ENCODE data around the gene TMEM263. TPM values are rescaled to one million over a fixed set of nuclear protein-coding genes. Genes with fewer than 3 reads are reported as not detected.

Gene TMEM263
- total and polyA plus RNA-seq, 2 experiments from 2014 or later = 7.1 to 10.4 TPM

- H3K36me3 Mint-ChIP-seq (ENCODE audit: low read depth) = peaks cover 7% of the 10 kb centered on the region; the same call in 2 of the 3 replicates
- peaks cover 3% of the 10 kb centered on the region for H3K27me3 Mint-ChIP-seq (ENCODE audit: insufficient read depth, low read depth, poor library complexity)
- peak; percentile 59 for DNase-seq (ENCODE audit: low spot score)
Observed at GRCh38 chr12:106945261-106945851, 10.4 kb upstream of the TMEM263 start.

GRCh38 chr12:106947461-106947860, 8.2 kb upstream of the TMEM263 start:
- no peaks in the 10 kb centered on the region for H4K20me1 ChIP-seq (replicated peaks; ENCODE audit: insufficient read depth)
- DNase-seq (ENCODE audit: low spot score) = no peak
- peaks cover 6% of the 10 kb centered on the region for H3K36me3 ChIP-seq (ENCODE audit: insufficient read depth)
- no peaks in the 10 kb centered on the region for H3K4me1 Mint-ChIP-seq
- peaks cover 63% of the 10 kb centered on the region for H3K9me3 Mint-ChIP-seq
- no peaks in the 10 kb centered on the region for H3F3A ChIP-seq (replicated peaks; ENCODE audit: low read depth)
- H3K4me1 ChIP-seq (ENCODE audit: insufficient read depth) = no peaks in the 10 kb centered on the region
- H3K27me3 Mint-ChIP-seq (ENCODE audit: insufficient read depth, low read depth, poor library complexity) = peaks cover 5% of the 10 kb centered on the region
- no peak overlapping the region for H3K4me2 ChIP-seq
- no peaks in the 10 kb centered on the region for H3K79me2 ChIP-seq (replicated peaks; ENCODE audit: insufficient read depth)
- 0 out of 2 replicates have a peak, but pooled peaks cover 2% of the 10 kb centered on the region for H3K9me2 ChIP-seq (ENCODE audit: insufficient read depth)
- no peak for ATAC-seq
- no peak overlapping the region for H3K4me3 Mint-ChIP-seq
- peaks cover 7% of the 10 kb centered on the region; the same call in 2 of the 3 replicates for H3K36me3 Mint-ChIP-seq (ENCODE audit: low read depth)
- no peak overlapping the region for H3K4me3 ChIP-seq
- no peaks in the 10 kb centered on the region for H3K27me3 ChIP-seq (ENCODE audit: insufficient read depth)
- TF ChIP-seq POLR2AphosphoS5 (IDR thresholded peaks at IDR 0.05; ENCODE audit: low read depth) (no peak), STAT1 (IDR thresholded peaks at IDR 0.05; ENCODE audit: unreplicated experiment) (no peak), CTCF (conservative IDR thresholded peaks at IDR 0.05; ENCODE audit: low read depth in 2 of 2) (no peak)
- H2AFZ ChIP-seq = no peak overlapping the region
- no peak overlapping the region for H3K27ac Mint-ChIP-seq
- H3K27ac ChIP-seq (ENCODE audit: low read depth) = no peak overlapping the region

More at GRCh38 chr12:106945261-106945851, 10.4 kb upstream of the TMEM263 start:
- Histone ChIP-seq H2AFZ (no peak overlapping the region), H3K36me3 (ENCODE audit: insufficient read depth) (peaks cover 8% of the 10 kb centered on the region), H4K20me1 (replicated peaks; ENCODE audit: insufficient read depth) (no peaks in the 10 kb centered on the region), H3K79me2 (replicated peaks; ENCODE audit: insufficient read depth) (no peaks in the 10 kb centered on the region), H3K4me1 (ENCODE audit: insufficient read depth) (no peaks in the 10 kb centered on the region), H3K27ac (ENCODE audit: low read depth) (no peak overlapping the region), H3K9me2 (ENCODE audit: insufficient read depth) (0 out of 2 replicates have a peak, but pooled peaks cover under 1% of the 10 kb centered on the region), H3K27me3 (ENCODE audit: insufficient read depth) (no peaks in the 10 kb centered on the region), H3F3A (replicated peaks; ENCODE audit: low read depth) (no peaks in the 10 kb centered on the region), H3K4me3 (no peak overlapping the region), H3K4me2 (no peak overlapping the region)
- no peak overlapping the region for H3K27ac Mint-ChIP-seq
- ATAC-seq = no peak
- no peak for TF ChIP-seq ZNF114 (CRISPR knock-in tag; IDR thresholded peaks at IDR 0.05)
- TF ChIP-seq CREB1 (CRISPR knock-in tag; IDR thresholded peaks at IDR 0.05; ENCODE audit: low read depth) = no peak
- TF ChIP-seq ZNF331 (CRISPR knock-in tag; IDR thresholded peaks at IDR 0.05; ENCODE audit: low read depth) = no peak
- TF ChIP-seq REST (IDR thresholded peaks at IDR 0.05; ENCODE audit: unreplicated experiment) = no peak
- TF ChIP-seq EZH2 (IDR thresholded peaks at IDR 0.05; ENCODE audit: low read depth, unreplicated experiment) = no peak
- TF ChIP-seq ETS1 (IDR thresholded peaks at IDR 0.05) = no peak
- TF ChIP-seq POLR2AphosphoS5 (IDR thresholded peaks at IDR 0.05; ENCODE audit: low read depth) = no peak
- H3K4me3 Mint-ChIP-seq = no peak overlapping the region
- no peaks in the 10 kb centered on the region for H3K4me1 Mint-ChIP-seq
- peaks cover 69% of the 10 kb centered on the region for H3K9me3 Mint-ChIP-seq

Measured in GM23338 (cell line).